Fibroblast of lung (primary cell): ENCODE measurements around the gene ISYNA1. TPM values are rescaled to one million over a fixed set of nuclear protein-coding genes. Genes with fewer than 3 reads are reported as not detected.

Experiments
- DNase-seq, 2 donors: peaks; one replicate each; pipeline versions ENCODE4 v3.0.0 to v3.0.0-alpha.2; 2010; ENCODE audit warnings: low read depth in 2 of 2
- H2AFZ ChIP-seq: 2 replicates; pipeline ENCODE4 v1.5.1; 2012; ENCODE audit warnings: low read length, control low read depth, inconsistent platforms
- H3K27ac ChIP-seq: 2 replicates; pipeline ENCODE4 v1.5.1; 2011; ENCODE audit warnings: low read length, control low read depth; ENCODE audit not compliant: insufficient read depth
- H3K27me3 ChIP-seq: 2 replicates; pipeline ENCODE4 v1.5.1; 2011; ENCODE audit warnings: mild to moderate bottlenecking, low read length; ENCODE audit not compliant: control insufficient read depth, insufficient read depth
- H3K36me3 ChIP-seq: 2 replicates; pipeline ENCODE4 v1.5.1; 2011; ENCODE audit warnings: low read length; ENCODE audit not compliant: control insufficient read depth, insufficient read depth
- H3K4me1 ChIP-seq: 2 replicates; pipeline ENCODE4 v1.5.1; 2011; ENCODE audit warnings: low read length; ENCODE audit not compliant: control insufficient read depth, insufficient read depth; ENCODE audit errors: extremely low read depth
- H3K4me2 ChIP-seq: 2 replicates; pipeline ENCODE4 v1.5.1; 2011; ENCODE audit warnings: low read length, control low read depth; ENCODE audit not compliant: insufficient read depth; ENCODE audit errors: extremely low read depth
- H3K4me3 ChIP-seq, 4 experiments: fragments of 200-600 bp in 1 of 4; sonication (generic) in 1 of 4; replicated peaks in 1 of 4; 2 replicates each; pipeline ENCODE4 v1.5.1; 2011 to 2016; ENCODE audit warnings: low read length in 4 of 4, low read depth in 3 of 4, mild to moderate bottlenecking in 3 of 4, control low read depth in 2 of 4, inconsistent platforms in 1 of 4, mixed read lengths in 1 of 4; ENCODE audit not compliant: insufficient read depth in 1 of 4; ENCODE audit errors: control extremely low read depth in 1 of 4
- H3K79me2 ChIP-seq: 2 replicates; pipeline ENCODE4 v1.5.1; 2012; ENCODE audit warnings: mild to moderate bottlenecking, low read length, inconsistent platforms; ENCODE audit not compliant: control insufficient read depth, insufficient read depth
- H3K9ac ChIP-seq: 2 replicates; pipeline ENCODE4 v1.5.1; 2011; ENCODE audit warnings: mild to moderate bottlenecking, low read length, control low read depth; ENCODE audit not compliant: insufficient read depth
- H3K9me3 ChIP-seq: 2 replicates; pipeline ENCODE4 v1.5.1; 2012; ENCODE audit warnings: low read depth, low read length; ENCODE audit not compliant: control insufficient read depth, insufficient read depth
- H4K20me1 ChIP-seq: 2 replicates; pipeline ENCODE4 v1.5.1; 2011; ENCODE audit warnings: low read length; ENCODE audit not compliant: control insufficient read depth, insufficient read depth; ENCODE audit errors: extremely low read depth
- CTCF ChIP-seq, 2 donors: IDR thresholded peaks in 1 of 2; conservative IDR thresholded peaks in 1 of 2; 1 replicate in 1 of 2; 2 replicates in 1 of 2; pipeline ENCODE4 v1.5.1; 2011 to 2012; ENCODE audit warnings: low read length in 2 of 2, control low read depth in 1 of 2, inconsistent platforms in 1 of 2, low read depth in 1 of 2, mild to moderate bottlenecking in 1 of 2
- EZH2 ChIP-seq: IDR thresholded peaks from 2 replicates; pipeline ENCODE4 v1.5.1; 2012; ENCODE audit warnings: low read length, control low read depth, mild to moderate bottlenecking; ENCODE audit errors: missing control alignments
- polyA plus RNA-seq, 2 donors: library from polyadenylated mRNA; depleted of rRNA in 1 of 2; stranded (reverse) in 1 of 2; unstranded in 1 of 2; fragments of >200 nt; gene quantifications; 2 replicates each; pipeline ENCODE4 v1.2.1, GENCODE V29; 2011 to 2012; ENCODE audit warnings: missing spikeins in 1 of 2
- total RNA-seq: library from RNA; depleted of rRNA; stranded (reverse); fragments of >200 nt; gene quantifications from 2 replicates; pipeline ENCODE4 v1.2.1, GENCODE V29; 2014

The ISYNA1 gene
- total and polyA plus RNA-seq, 2 donors (not counting 1 experiment from before 2014, with no cell fraction given): 10.3 to 25.6 TPM

- Histone ChIP-seq H2AFZ (no peak overlapping the region), H3K27ac (peak overlapping the region; percentile 33), H3K4me3 (no peak overlapping the region), H3K9me3 (no peaks in the 10 kb centered on the region), H3K9ac (no peak overlapping the region), H3K79me2 (peaks cover 69% of the 10 kb centered on the region), H4K20me1 (no peaks in the 10 kb centered on the region), H3K27me3 (no peaks in the 10 kb centered on the region), H3K4me1 (peaks cover 36% of the 10 kb centered on the region), H3K36me3 (peaks cover 4% of the 10 kb centered on the region), H3K4me2 (no peak overlapping the region)
- TF ChIP-seq EZH2: no peak
- no peak for TF ChIP-seq CTCF (conservative IDR thresholded peaks at IDR 0.05 in 1 of 2, IDR thresholded peaks at IDR 0.05 in 1 of 2; ENCODE audit: low read depth in 1 of 2, low read length in 2 of 2)
- DNase-seq: no peak
Measured at GRCh38 chr19:18424890-18425514, 12.9 kb downstream of the ISYNA1 start.

GRCh38 chr19:18424122-18424889 lies 13.6 kb downstream of the ISYNA1 start:
- Histone ChIP-seq H3K4me2 (no peak overlapping the region), H3K4me1 (peaks cover 32% of the 10 kb centered on the region), H3K27me3 (no peaks in the 10 kb centered on the region), H3K9me3 (no peaks in the 10 kb centered on the region), H3K36me3 (peaks cover 4% of the 10 kb centered on the region), H3K9ac (no peak overlapping the region), H3K79me2 (peaks cover 71% of the 10 kb centered on the region), H3K4me3 (no peak overlapping the region), H2AFZ (no peak overlapping the region), H4K20me1 (no peaks in the 10 kb centered on the region), H3K27ac (no peak overlapping the region)
- no peak for DNase-seq
- TF ChIP-seq EZH2 (no peak), CTCF (conservative IDR thresholded peaks at IDR 0.05 in 1 of 2, IDR thresholded peaks at IDR 0.05 in 1 of 2; ENCODE audit: low read depth in 1 of 2, low read length in 2 of 2) (no peak)

- Histone ChIP-seq H3K9me3 (no peaks in the 10 kb centered on the region), H3K9ac (no peak overlapping the region), H3K27ac (no peak overlapping the region), H3K79me2 (peaks cover 71% of the 10 kb centered on the region), H3K4me2 (no peak overlapping the region), H3K27me3 (no peaks in the 10 kb centered on the region), H4K20me1 (no peaks in the 10 kb centered on the region), H2AFZ (no peak overlapping the region), H3K4me3 (no peak overlapping the region), H3K4me1 (peaks cover 33% of the 10 kb centered on the region), H3K36me3 (peaks cover 4% of the 10 kb centered on the region)
- DNase-seq: no peak
- TF ChIP-seq CTCF (conservative IDR thresholded peaks at IDR 0.05 in 1 of 2, IDR thresholded peaks at IDR 0.05 in 1 of 2; ENCODE audit: low read depth in 1 of 2, low read length in 2 of 2) (no peak), EZH2 (no peak)
Measured at GRCh38 chr19:18423258-18424020, 14.5 kb downstream of the ISYNA1 start.
